Liver (tissue), 9 donors: ENCODE measurements around the gene LGALS12. TPM values are rescaled to one million over a fixed set of nuclear protein-coding genes. Genes with fewer than 3 reads are reported as not detected.

Experiments
- DNase-seq: peaks from one replicate; pipeline ENCODE4 v3.0.0-alpha.2; 2017; ENCODE audit warnings: low spot score
- H3K27ac ChIP-seq, 2 donors: one replicate each; pipeline ENCODE4 v1.7.0; 2013; ENCODE audit warnings: inconsistent platforms in 2 of 2, low read length in 2 of 2, control low read depth in 1 of 2, low read depth in 1 of 2, mild to moderate bottlenecking in 1 of 2
- H3K27me3 ChIP-seq, 4 donors: one replicate each; pipeline versions ENCODE4 v1.6.1 to v1.7.0; 2013; ENCODE audit warnings: low read length in 3 of 4, inconsistent platforms in 1 of 4, mild to moderate bottlenecking in 1 of 4, moderate library complexity in 1 of 4; ENCODE audit not compliant: control insufficient read depth in 4 of 4, insufficient read depth in 4 of 4
- H3K36me3 ChIP-seq, 4 donors: one replicate each; pipeline versions ENCODE4 v1.6.1 to v1.7.0; 2013; ENCODE audit warnings: low read length in 3 of 4, mild to moderate bottlenecking in 3 of 4, low read depth in 1 of 4, moderate library complexity in 1 of 4; ENCODE audit not compliant: control insufficient read depth in 4 of 4, insufficient read depth in 3 of 4
- H3K4me1 ChIP-seq, 4 donors: one replicate each; pipeline versions ENCODE4 v1.6.1 to v1.7.0; 2013; ENCODE audit warnings: low read length in 3 of 4, mild to moderate bottlenecking in 3 of 4, moderate library complexity in 1 of 4; ENCODE audit not compliant: control insufficient read depth in 4 of 4, insufficient read depth in 4 of 4
- H3K4me3 ChIP-seq, 3 donors: one replicate each; pipeline versions ENCODE4 v1.6.1 to v1.7.0; 2013; ENCODE audit warnings: low read length in 3 of 3, control low read depth in 1 of 3, low read depth in 1 of 3, mild to moderate bottlenecking in 1 of 3
- H3K9ac ChIP-seq, 2 donors: one replicate each; pipeline ENCODE4 v1.7.0; 2013; ENCODE audit warnings: low read length in 2 of 2, mild to moderate bottlenecking in 2 of 2, moderate library complexity in 2 of 2, control low read depth in 1 of 2, low read depth in 1 of 2
- H3K9me3 ChIP-seq, 4 donors: one replicate each; pipeline versions ENCODE4 v1.6.1 to v1.7.0; 2013; ENCODE audit warnings: low read length in 3 of 4; ENCODE audit not compliant: control insufficient read depth in 4 of 4
- ATF3 ChIP-seq: IDR thresholded peaks from 2 replicates; pipeline ENCODE4 v1.6.1; 2016; ENCODE audit warnings: antibody characterized with exemption
- CTCF ChIP-seq: fragments of 150-350 bp; IDR thresholded peaks from 2 replicates; pipeline ENCODE4 v1.5.1; 2017; ENCODE audit warnings: improper control_type of control experiment, low read depth, low read length; ENCODE audit not compliant: missing input control
- EGR1 ChIP-seq, 2 donors: IDR thresholded peaks; 2 replicates each; pipeline ENCODE4 v1.6.1; 2016 to 2018; ENCODE audit warnings: antibody characterized with exemption in 2 of 2, low read depth in 2 of 2
- FOXA1 ChIP-seq: IDR thresholded peaks from 2 replicates; pipeline ENCODE4 v1.6.1; 2016; ENCODE audit warnings: antibody characterized with exemption
- FOXA2 ChIP-seq: IDR thresholded peaks from 2 replicates; pipeline ENCODE4 v1.6.1; 2016; ENCODE audit warnings: antibody characterized with exemption
- GABPA ChIP-seq, 2 donors: IDR thresholded peaks in 1 of 2; conservative IDR thresholded peaks in 1 of 2; 2 replicates each; pipeline ENCODE4 v1.6.1; 2016; ENCODE audit warnings: antibody characterized with exemption in 2 of 2, mild to moderate bottlenecking in 1 of 2, moderate library complexity in 1 of 2
- HNF4A ChIP-seq, 2 donors: conservative IDR thresholded peaks; 2 replicates each; pipeline ENCODE4 v1.6.1; 2016; ENCODE audit warnings: antibody characterized with exemption in 2 of 2, mild to moderate bottlenecking in 2 of 2
- HNF4G ChIP-seq: IDR thresholded peaks from 2 replicates; pipeline ENCODE4 v1.6.1; 2016; ENCODE audit warnings: antibody characterized with exemption
- JUND ChIP-seq, 2 donors: IDR thresholded peaks; 2 replicates each; pipeline ENCODE4 v1.6.1; 2016; ENCODE audit warnings: antibody characterized with exemption in 2 of 2
- MAX ChIP-seq: IDR thresholded peaks from 2 replicates; pipeline ENCODE4 v1.6.1; 2016; ENCODE audit warnings: antibody characterized with exemption
- NR2F2 ChIP-seq: IDR thresholded peaks from 2 replicates; pipeline ENCODE4 v1.6.1; 2016; ENCODE audit warnings: antibody characterized with exemption
- RAD21 ChIP-seq, 2 donors: IDR thresholded peaks; 2 replicates each; pipeline ENCODE4 v1.6.1; 2016; ENCODE audit warnings: antibody characterized with exemption in 2 of 2, mild to moderate bottlenecking in 2 of 2
- REST ChIP-seq: IDR thresholded peaks from 2 replicates; pipeline ENCODE4 v1.6.1; 2016; ENCODE audit warnings: antibody characterized with exemption, mild to moderate bottlenecking
- RXRA ChIP-seq, 2 donors: IDR thresholded peaks; 2 replicates each; pipeline ENCODE4 v1.6.1; 2017 to 2018; ENCODE audit warnings: antibody characterized with exemption in 2 of 2, mild to moderate bottlenecking in 1 of 2
- SP1 ChIP-seq: IDR thresholded peaks from 2 replicates; pipeline ENCODE4 v1.6.1; 2018; ENCODE audit warnings: antibody characterized with exemption, mild to moderate bottlenecking
- TAF1 ChIP-seq: conservative IDR thresholded peaks from 2 replicates; pipeline ENCODE4 v1.6.1; 2016; ENCODE audit warnings: antibody characterized with exemption, mild to moderate bottlenecking
- YY1 ChIP-seq: IDR thresholded peaks from 2 replicates; pipeline ENCODE4 v1.6.1; 2016; ENCODE audit warnings: antibody characterized with exemption, mild to moderate bottlenecking
- ZBTB33 ChIP-seq: IDR thresholded peaks from 2 replicates; pipeline ENCODE4 v1.6.1; 2016; ENCODE audit warnings: antibody characterized with exemption
- WGBS: extraction: QIAGEN DNeasy Blood & Tissue Kit; methylation state at CpG from one replicate; pipeline ENCODE4 v1.1.7; 2013; 5-methylcytosine and 5-hydroxymethylcytosine counted together
- polyA plus RNA-seq, 2 donors: library from polyadenylated mRNA; stranded (reverse) in 1 of 2; unstranded in 1 of 2; fragments of 200-250 nt in 1 of 2; fragments of >200 nt in 1 of 2; fragmentation: Nextera tagmentation in 1 of 2; extraction: Ambion mirVana in 1 of 2; gene quantifications; one replicate each; pipeline versions ENCODE4 v1.2.1 to v1.2.3, GENCODE V29; 2013 to 2015
- total RNA-seq, 2 donors: library from RNA; depleted of rRNA; stranded (reverse); fragments of >200 nt; gene quantifications; one replicate each; pipeline ENCODE4 v1.2.3, GENCODE V29; 2014
- donor health status: healthy.
- donor health status: healthy.
- donor health status: healthy.
- donor health status: healthy.
- donor health status: healthy.

LGALS12 gene
- total and polyA plus RNA-seq, 4 donors: 0.03 to 0.98 TPM; not detected in 2

- no peaks in the 10 kb centered on the region for H3K27me3 ChIP-seq
- WGBS: 97% methylated on average over 6 of the region's 6 CpGs
Measured at GRCh38 chr11:63516109-63516508, 10.2 kb downstream of the LGALS12 start.

More at GRCh38 chr11:63516109-63516508, 10.2 kb downstream of the LGALS12 start:
- no peaks in the 10 kb centered on the region for H3K36me3 ChIP-seq
- no peak overlapping the region for H3K27ac ChIP-seq
- H3K9me3 ChIP-seq: no peaks in the 10 kb centered on the region
- DNase-seq: no peak
- H3K9ac ChIP-seq: no peak overlapping the region
- H3K4me1 ChIP-seq: peaks cover 0 to 7% (median 5%) of the 10 kb centered on the region in 4 donors
- TF ChIP-seq HNF4A (conservative IDR thresholded peaks at IDR 0.05): no peak
- TF ChIP-seq FOXA2: no peak
- no peak for TF ChIP-seq FOXA1
- TF ChIP-seq GABPA (IDR thresholded peaks at IDR 0.05 in 1 of 2, conservative IDR thresholded peaks at IDR 0.05 in 1 of 2): no peak
- no peak for TF ChIP-seq RAD21 (IDR thresholded peaks at IDR 0.05)
- TF ChIP-seq SP1: no peak
- TF ChIP-seq ZBTB33: no peak
- TF ChIP-seq YY1: no peak
- TF ChIP-seq JUND (IDR thresholded peaks at IDR 0.05): no peak
- TF ChIP-seq RXRA (IDR thresholded peaks at IDR 0.05): no peak
- TF ChIP-seq NR2F2: no peak
- no peak for TF ChIP-seq CTCF
- no peak for TF ChIP-seq HNF4G
- no peak for TF ChIP-seq REST
- no peak for TF ChIP-seq MAX
- no peak for TF ChIP-seq ATF3
- TF ChIP-seq TAF1: no peak
- TF ChIP-seq EGR1 (IDR thresholded peaks at IDR 0.05; ENCODE audit: low read depth in 2 of 2): no peak
- H3K4me3 ChIP-seq: no peak overlapping the region
